Osteoblast (primary cell): ENCODE measurements around the gene ABCC2. TPM values are rescaled to one million over a fixed set of nuclear protein-coding genes. Genes with fewer than 3 reads are reported as not detected.

Experiments
- DNase-seq: peaks from one replicate; pipeline ENCODE4 v3.0.0; 2011; ENCODE audit warnings: low spot score, mixed read lengths; ENCODE audit not compliant: insufficient read length; ENCODE audit errors: missing footprints
- H2AFZ ChIP-seq: 2 replicates; pipeline ENCODE4 v1.6.0; 2011; ENCODE audit warnings: mild to moderate bottlenecking, low read length
- H3K27ac ChIP-seq: 2 replicates; pipeline ENCODE4 v1.5.1; 2011; ENCODE audit warnings: mild to moderate bottlenecking, low read depth, low read length, moderate library complexity
- H3K27me3 ChIP-seq: 2 replicates; pipeline ENCODE4 v1.6.0; 2012; ENCODE audit warnings: mild to moderate bottlenecking, control low read depth, inconsistent platforms, low read length, moderate library complexity; ENCODE audit not compliant: insufficient read depth
- H3K36me3 ChIP-seq: 2 replicates; pipeline ENCODE4 v1.5.1; 2011; ENCODE audit warnings: mild to moderate bottlenecking, low read length, control low read depth, moderate library complexity; ENCODE audit not compliant: insufficient read depth
- H3K4me1 ChIP-seq: 2 replicates; pipeline ENCODE4 v1.5.1; 2011; ENCODE audit warnings: mild to moderate bottlenecking, low read length, control low read depth, moderate library complexity; ENCODE audit not compliant: insufficient read depth
- H3K4me2 ChIP-seq: 2 replicates; pipeline ENCODE4 v1.6.0; 2011; ENCODE audit warnings: mild to moderate bottlenecking, low read length; ENCODE audit not compliant: insufficient read depth
- H3K4me3 ChIP-seq: fragments of 200-600 bp; sonication (generic); 3 replicates; pipeline ENCODE4 v1.5.1; 2012; ENCODE audit warnings: mild to moderate bottlenecking, low read length, inconsistent platforms; ENCODE audit not compliant: insufficient read depth
- H3K79me2 ChIP-seq: 2 replicates; pipeline ENCODE4 v1.6.0; 2012; ENCODE audit warnings: mild to moderate bottlenecking, low read length, control low read depth, inconsistent platforms; ENCODE audit not compliant: insufficient read depth
- H3K9me3 ChIP-seq: 2 replicates; pipeline ENCODE4 v1.5.1; 2011; ENCODE audit warnings: low read depth, low read length, control low read depth
- H4K20me1 ChIP-seq: 2 replicates; pipeline ENCODE4 v1.6.0; 2012; ENCODE audit warnings: mild to moderate bottlenecking, low read length, control low read depth; ENCODE audit not compliant: insufficient read depth
- CTCF ChIP-seq: IDR thresholded peaks from 2 replicates; pipeline ENCODE4 v1.5.1; 2011; ENCODE audit warnings: mild to moderate bottlenecking, low read depth, low read length, moderate library complexity; ENCODE audit errors: extremely low read depth
- total RNA-seq: library from RNA; depleted of rRNA; stranded (reverse); fragments of >200 nt; gene quantifications from 2 replicates; pipeline ENCODE4 v1.2.3, GENCODE V29; 2012

ABCC2 gene
- total RNA-seq, 1 donor: 1.8 TPM

- Histone ChIP-seq H4K20me1 (no peaks in the 10 kb centered on the region), H3K36me3 (no peaks in the 10 kb centered on the region), H3K79me2 (no peaks in the 10 kb centered on the region), H3K27ac (no peak overlapping the region), H3K27me3 (no peaks in the 10 kb centered on the region), H3K4me3 (no peak overlapping the region), H3K4me1 (peaks cover 42% of the 10 kb centered on the region), H3K9me3 (no peaks in the 10 kb centered on the region), H3K4me2 (no peak overlapping the region), H2AFZ (no peak overlapping the region)
- no peak for TF ChIP-seq CTCF
- DNase-seq: no peak
Observed at GRCh38 chr10:99781734-99782429, 558 bp upstream of the ABCC2 start.

- TF ChIP-seq CTCF: no peak
- DNase-seq: peak; percentile 37
- Histone ChIP-seq H3K9me3 (no peaks in the 10 kb centered on the region), H3K4me3 (no peak overlapping the region), H2AFZ (peak overlapping the region; percentile 2), H4K20me1 (no peaks in the 10 kb centered on the region), H3K4me1 (peaks cover 45% of the 10 kb centered on the region), H3K36me3 (no peaks in the 10 kb centered on the region), H3K27me3 (no peaks in the 10 kb centered on the region), H3K27ac (peak overlapping the region; percentile 59), H3K79me2 (no peaks in the 10 kb centered on the region), H3K4me2 (peak overlapping the region; percentile 9)
Observed at GRCh38 chr10:99784016-99784726, 1.7 kb downstream of the ABCC2 start.

GRCh38 chr10:99784727-99785441, 2.4 kb downstream of the ABCC2 start:
- Histone ChIP-seq H3K79me2 (no peaks in the 10 kb centered on the region), H3K27ac (peak overlapping the region; percentile 59), H3K4me3 (no peak overlapping the region), H2AFZ (peak overlapping the region; percentile 2), H3K27me3 (no peaks in the 10 kb centered on the region), H3K4me1 (peaks cover 42% of the 10 kb centered on the region), H3K4me2 (peak overlapping the region; percentile 9), H3K9me3 (no peaks in the 10 kb centered on the region), H3K36me3 (no peaks in the 10 kb centered on the region), H4K20me1 (no peaks in the 10 kb centered on the region)
- no peak for TF ChIP-seq CTCF
- no peak for DNase-seq

GRCh38 chr10:99785646-99786045, 3.2 kb downstream of the ABCC2 start:
- Histone ChIP-seq H3K79me2 (no peaks in the 10 kb centered on the region), H3K27me3 (no peaks in the 10 kb centered on the region), H3K4me1 (peaks cover 37% of the 10 kb centered on the region), H3K4me3 (no peak overlapping the region), H3K36me3 (no peaks in the 10 kb centered on the region), H3K9me3 (no peaks in the 10 kb centered on the region), H2AFZ (no peak overlapping the region), H3K27ac (peak overlapping the region; percentile 11), H4K20me1 (no peaks in the 10 kb centered on the region), H3K4me2 (no peak overlapping the region)
- TF ChIP-seq CTCF: no peak
- no peak for DNase-seq
